Neural progenitor cell (in vitro differentiated cells): ENCODE measurements around the gene GNG3. TPM values are rescaled to one million over a fixed set of nuclear protein-coding genes. Genes with fewer than 3 reads are reported as not detected.

Experiments used
- DNase-seq: peaks from one replicate; pipeline ENCODE4 v3.0.0-alpha.2; 2016; ENCODE audit warnings: low spot score
- H2AFZ ChIP-seq: fragments of 200-600 bp; sonication (generic); replicated peaks from 2 replicates; pipeline ENCODE4 v1.6.1; 2016; ENCODE audit warnings: antibody characterized with exemption
- H3F3A ChIP-seq: fragments of 200-600 bp; sonication (generic); 2 replicates; pipeline ENCODE4 v1.6.1; 2016; ENCODE audit warnings: antibody characterized with exemption, low read depth
- H3K27ac ChIP-seq: fragments of 200-600 bp; sonication (generic); 2 replicates; pipeline ENCODE4 v1.5.1; 2016; ENCODE audit warnings: mild to moderate bottlenecking
- H3K27me3 ChIP-seq: fragments of 200-600 bp; sonication (generic); 2 replicates; pipeline ENCODE4 v1.6.1; 2016; ENCODE audit warnings: mild to moderate bottlenecking, moderate library complexity
- H3K36me3 ChIP-seq: fragments of 200-600 bp; sonication (generic); 2 replicates; pipeline ENCODE4 v1.5.1; 2016
- H3K4me1 ChIP-seq: fragments of 200-600 bp; sonication (generic); 2 replicates; pipeline ENCODE4 v1.6.1; 2016; ENCODE audit warnings: mixed run types
- H3K4me2 ChIP-seq: fragments of 200-600 bp; sonication (generic); 2 replicates; pipeline ENCODE4 v1.6.1; 2016
- H3K4me3 ChIP-seq: fragments of 200-600 bp; sonication (generic); 2 replicates; pipeline ENCODE4 v1.5.1; 2016
- H3K79me2 ChIP-seq: fragments of 200-600 bp; sonication (generic); 2 replicates; pipeline ENCODE4 v1.6.1; 2016; ENCODE audit warnings: low read depth
- H3K9ac ChIP-seq: fragments of 200-600 bp; sonication (generic); 2 replicates; pipeline ENCODE4 v1.6.1; 2016
- H3K9me3 ChIP-seq: fragments of 200-600 bp; sonication (generic); 2 replicates; pipeline ENCODE4 v1.5.1; 2016; ENCODE audit warnings: low read depth
- H4K20me1 ChIP-seq: fragments of 200-600 bp; sonication (generic); 2 replicates; pipeline ENCODE4 v1.6.1; 2016; ENCODE audit warnings: low read depth
- H3K27ac Mint-ChIP-seq: 3 replicates; pipeline ENCODE4 v1.8.0; 2021; ENCODE audit warnings: mixed read lengths
- H3K27me3 Mint-ChIP-seq: 2 replicates; pipeline ENCODE4 v1.8.0; 2022; ENCODE audit warnings: low read depth, mild to moderate bottlenecking, inconsistent platforms, moderate library complexity, mixed read lengths; ENCODE audit not compliant: insufficient read depth
- H3K36me3 Mint-ChIP-seq: 3 replicates; pipeline ENCODE4 v1.8.0; 2021; ENCODE audit warnings: mixed read lengths
- H3K4me1 Mint-ChIP-seq: 3 replicates; pipeline ENCODE4 v1.8.0; 2021; ENCODE audit warnings: mixed read lengths
- H3K4me3 Mint-ChIP-seq: 3 replicates; pipeline ENCODE4 v1.8.0; 2021; ENCODE audit warnings: mild to moderate bottlenecking, moderate library complexity, mixed read lengths
- H3K9me3 Mint-ChIP-seq: 3 replicates; pipeline ENCODE4 v1.8.0; 2020; ENCODE audit warnings: mixed read lengths
- EZH2 ChIP-seq: fragments of 200-600 bp; sonication (generic); IDR thresholded peaks from 2 replicates; pipeline ENCODE4 v1.6.1; 2017; ENCODE audit warnings: antibody characterized with exemption, mild to moderate bottlenecking, moderate library complexity
- EZH2phosphoT487 ChIP-seq: fragments of 200-600 bp; sonication (generic); IDR thresholded peaks from 2 replicates; pipeline ENCODE4 v1.6.1; 2017; ENCODE audit warnings: antibody characterized with exemption
- total RNA-seq: library from RNA; depleted of rRNA; stranded (reverse); fragments of >200 nt; gene quantifications from 2 replicates; pipeline ENCODE4 v1.2.3, GENCODE V29; 2015; ENCODE audit warnings: low replicate concordance
- TF ChIP-seq, protein P1 (sequence below): fragments of 200-600 bp; sonication (generic); IDR thresholded peaks from 2 replicates; pipeline ENCODE4 v1.5.1; 2017; ENCODE audit warnings: antibody characterized with exemption, mild to moderate bottlenecking

GNG3 gene
- 2.0 TPM in 1 of 2 replicates, not detected in the other for total RNA-seq

DNA sequence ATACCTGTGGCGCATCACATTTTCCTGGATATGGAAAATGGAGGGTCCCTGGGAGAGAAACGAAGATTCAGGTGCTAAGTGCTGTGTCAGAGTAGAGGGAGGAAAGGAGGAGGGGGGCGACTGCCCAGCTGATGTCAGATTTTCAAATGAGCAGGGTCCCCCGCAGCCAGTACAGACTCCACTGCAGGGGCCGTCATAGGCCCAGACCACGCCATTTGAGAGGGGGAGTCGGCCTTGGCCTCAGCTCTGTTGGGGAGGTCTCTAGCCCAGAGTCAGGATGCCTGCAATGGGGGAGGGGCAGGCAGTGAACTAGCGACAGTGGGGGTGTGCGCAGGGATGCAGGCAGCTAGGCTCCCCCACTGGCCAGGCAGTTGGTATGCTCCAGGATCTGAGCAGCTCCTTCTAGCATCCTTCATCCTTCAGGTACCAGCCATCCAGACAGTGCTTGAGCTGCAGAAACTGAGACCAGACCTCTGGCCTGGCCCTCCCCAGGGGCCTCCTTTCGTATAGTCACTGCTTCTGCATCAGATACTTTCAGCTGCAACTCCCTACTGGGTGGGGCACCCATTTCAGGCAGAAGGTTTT lies at the start of gene GNG3, which contains the start of gene BSCL2:
TSS of gene GNG3 (plus strand) at position 400 of the 585 bp plus-strand sequence. CDS start 620 bp downstream, outside the sequence.
TSS of gene BSCL2 (minus strand) at position 148 of the 585 bp plus-strand sequence. CDS start 229 bp downstream, outside the sequence.
- no peaks in the 10 kb centered on the region for H3K36me3 ChIP-seq
- Mint-ChIP-seq H3K27me3 (peaks cover 8% of the 10 kb centered on the region), H3K36me3 (peaks cover 19% of the 10 kb centered on the region), H3K4me1 (peaks cover 47% of the 10 kb centered on the region), H3K4me3 (peak within 1 kb of the TSS; percentile 88), H3K9me3 (no peaks in the 10 kb centered on the region), H3K27ac (peak within 1 kb of the TSS; percentile 97)
- peaks cover 16% of the 10 kb centered on the region for H3K79me2 ChIP-seq
- H3K9ac ChIP-seq = no peak within 1 kb of the TSS
- H2AFZ ChIP-seq = peak within 1 kb of the TSS; percentile 7
- H3K4me3 ChIP-seq = peak within 1 kb of the TSS; percentile 65
- H3K27ac ChIP-seq = peak within 1 kb of the TSS; percentile 72
- no peaks in the 10 kb centered on the region for H3K9me3 ChIP-seq
- TF ChIP-seq EZH2phosphoT487 = no peak
- no peak for TF ChIP-seq EZH2
- TF ChIP-seq, protein P1, sequence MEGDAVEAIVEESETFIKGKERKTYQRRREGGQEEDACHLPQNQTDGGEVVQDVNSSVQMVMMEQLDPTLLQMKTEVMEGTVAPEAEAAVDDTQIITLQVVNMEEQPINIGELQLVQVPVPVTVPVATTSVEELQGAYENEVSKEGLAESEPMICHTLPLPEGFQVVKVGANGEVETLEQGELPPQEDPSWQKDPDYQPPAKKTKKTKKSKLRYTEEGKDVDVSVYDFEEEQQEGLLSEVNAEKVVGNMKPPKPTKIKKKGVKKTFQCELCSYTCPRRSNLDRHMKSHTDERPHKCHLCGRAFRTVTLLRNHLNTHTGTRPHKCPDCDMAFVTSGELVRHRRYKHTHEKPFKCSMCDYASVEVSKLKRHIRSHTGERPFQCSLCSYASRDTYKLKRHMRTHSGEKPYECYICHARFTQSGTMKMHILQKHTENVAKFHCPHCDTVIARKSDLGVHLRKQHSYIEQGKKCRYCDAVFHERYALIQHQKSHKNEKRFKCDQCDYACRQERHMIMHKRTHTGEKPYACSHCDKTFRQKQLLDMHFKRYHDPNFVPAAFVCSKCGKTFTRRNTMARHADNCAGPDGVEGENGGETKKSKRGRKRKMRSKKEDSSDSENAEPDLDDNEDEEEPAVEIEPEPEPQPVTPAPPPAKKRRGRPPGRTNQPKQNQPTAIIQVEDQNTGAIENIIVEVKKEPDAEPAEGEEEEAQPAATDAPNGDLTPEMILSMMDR = no peak
- peak within 1 kb of the TSS; percentile 96 for H3K4me2 ChIP-seq
- H4K20me1 ChIP-seq = no peaks in the 10 kb centered on the region
- H3K4me1 ChIP-seq = peaks cover 32% of the 10 kb centered on the region
- DNase-seq = peak; percentile 85
- H3K27me3 ChIP-seq = no peaks in the 10 kb centered on the region
- H3F3A ChIP-seq = peaks cover 66% of the 10 kb centered on the region

DNA sequence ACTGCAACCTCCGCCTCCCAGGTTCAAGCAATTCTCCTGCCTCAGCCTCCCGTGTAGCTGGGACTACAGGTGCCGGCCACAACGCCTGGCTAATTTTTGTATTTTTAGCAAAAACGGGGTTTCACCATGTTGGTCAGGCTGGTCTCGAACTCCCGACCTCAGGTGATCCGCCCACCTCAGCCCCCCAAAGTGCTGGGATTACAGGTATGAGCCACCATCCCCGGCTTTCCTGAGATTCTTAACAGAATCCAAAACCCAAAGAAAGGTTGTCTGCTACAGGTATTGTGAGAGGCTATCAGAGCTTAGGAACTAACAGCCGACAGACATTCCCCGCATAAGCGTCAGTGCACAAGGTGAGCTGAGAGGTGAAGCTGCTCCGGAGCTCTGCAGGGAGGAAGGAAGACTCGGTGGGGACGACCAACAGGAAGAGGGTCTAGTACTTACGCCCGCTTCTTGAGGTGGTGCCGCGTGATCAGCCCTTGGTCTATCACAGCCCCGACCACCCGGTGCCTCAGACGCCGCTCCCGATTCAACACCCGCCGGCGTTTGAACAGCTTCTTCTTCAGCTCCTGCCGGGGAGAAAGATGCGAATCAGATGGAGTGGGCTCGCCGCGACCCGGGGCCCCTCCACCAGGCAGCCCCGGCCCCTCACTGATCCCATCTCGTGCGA lies 42.9 kb upstream of the GNG3 start:
- no peaks in the 10 kb centered on the region for H3K9me3 Mint-ChIP-seq
- H3K36me3 ChIP-seq = no peaks in the 10 kb centered on the region
- peaks cover 49% of the 10 kb centered on the region for H3K79me2 ChIP-seq
- peaks cover 17% of the 10 kb centered on the region for H4K20me1 ChIP-seq
- peaks cover 11% of the 10 kb centered on the region for H3K36me3 Mint-ChIP-seq
- peak overlapping the region; percentile 50 for H3K9ac ChIP-seq
- H3K4me1 Mint-ChIP-seq = peaks cover 21% of the 10 kb centered on the region
- H3K4me1 ChIP-seq = peaks cover 14% of the 10 kb centered on the region
- no peaks in the 10 kb centered on the region for H3K27me3 ChIP-seq
- peak overlapping the region; percentile 99 for H3K4me3 Mint-ChIP-seq
- H3K4me2 ChIP-seq = peak overlapping the region; percentile 88
- H3K4me3 ChIP-seq = peak overlapping the region; percentile 65
- no peak for TF ChIP-seq EZH2
- H3K27ac Mint-ChIP-seq = peak overlapping the region; percentile 87
- no peak for DNase-seq
- H3K27me3 Mint-ChIP-seq = peaks cover 5% of the 10 kb centered on the region
- peaks cover 57% of the 10 kb centered on the region for H3F3A ChIP-seq
- H2AFZ ChIP-seq = peak overlapping the region; percentile 48
- H3K9me3 ChIP-seq = no peaks in the 10 kb centered on the region
- H3K27ac ChIP-seq = peak overlapping the region; percentile 69

DNA sequence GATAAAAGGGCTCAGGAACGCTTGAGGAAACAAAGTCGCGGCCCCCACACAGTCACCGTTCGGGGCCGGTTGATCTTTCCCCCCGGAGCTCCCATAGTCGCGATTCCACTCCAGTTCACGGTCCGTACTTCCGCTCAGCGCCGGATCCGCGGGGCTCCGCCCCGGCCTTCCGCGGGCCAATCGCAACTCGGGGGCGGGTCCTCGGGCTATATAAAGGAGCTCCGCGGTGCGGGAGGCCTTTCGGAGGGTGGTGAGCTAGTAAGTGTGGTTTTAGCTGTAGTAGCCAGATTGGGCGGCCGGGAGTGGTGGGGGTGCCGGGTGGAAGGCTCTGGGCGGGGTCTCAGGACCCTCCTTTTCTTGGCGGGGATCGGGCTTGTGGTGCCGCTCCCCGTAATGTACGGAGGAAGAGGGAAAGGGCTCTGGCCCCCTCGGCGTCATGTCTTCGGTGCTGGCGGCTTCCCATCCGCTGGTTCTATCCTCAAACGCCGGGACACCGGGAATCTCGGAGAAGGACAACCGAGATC lies 42.3 kb upstream of the GNG3 start, which contains the start of the genes C11orf98 and CSKMT:
TSS of gene C11orf98 (minus strand) at position 136 of the 524 bp plus-strand sequence. CDS start at position 95, 41 bp downstream.
TSS of gene CSKMT (plus strand) at position 238 of the 524 bp plus-strand sequence. CDS start 568 bp downstream, outside the sequence.
- Histone ChIP-seq H3K4me3 (peak within 1 kb of the TSS; percentile 65), H4K20me1 (peaks cover 17% of the 10 kb centered on the region), H3F3A (peaks cover 63% of the 10 kb centered on the region), H3K79me2 (peaks cover 49% of the 10 kb centered on the region), H2AFZ (peak within 1 kb of the TSS; percentile 48), H3K4me2 (peak within 1 kb of the TSS; percentile 88), H3K9ac (peak within 1 kb of the TSS; percentile 77), H3K9me3 (no peaks in the 10 kb centered on the region), H3K4me1 (peaks cover 14% of the 10 kb centered on the region), H3K27ac (peak within 1 kb of the TSS; percentile 69), H3K27me3 (no peaks in the 10 kb centered on the region), H3K36me3 (no peaks in the 10 kb centered on the region)
- peaks cover 11% of the 10 kb centered on the region for H3K36me3 Mint-ChIP-seq
- H3K27me3 Mint-ChIP-seq = peaks cover 5% of the 10 kb centered on the region
- TF ChIP-seq, protein P1 = no peak
- peak; percentile 33 for TF ChIP-seq EZH2
- DNase-seq = peak; percentile 96
- H3K27ac Mint-ChIP-seq = peak within 1 kb of the TSS; percentile 91
- peak within 1 kb of the TSS; percentile 99 for H3K4me3 Mint-ChIP-seq
- no peaks in the 10 kb centered on the region for H3K9me3 Mint-ChIP-seq
- H3K4me1 Mint-ChIP-seq = peaks cover 25% of the 10 kb centered on the region
